ENCODE results near the gene POLK. TPM values are rescaled to one million over a fixed set of nuclear protein-coding genes. Genes with fewer than 3 reads are reported as not detected.

POLK gene
- total and polyA plus RNA-seq, 2 of the 13 experiments (the other 11 are each of a cell fraction or from before 2014, with no cell fraction given), result 8.6 to 11.7 TPM

DNA sequence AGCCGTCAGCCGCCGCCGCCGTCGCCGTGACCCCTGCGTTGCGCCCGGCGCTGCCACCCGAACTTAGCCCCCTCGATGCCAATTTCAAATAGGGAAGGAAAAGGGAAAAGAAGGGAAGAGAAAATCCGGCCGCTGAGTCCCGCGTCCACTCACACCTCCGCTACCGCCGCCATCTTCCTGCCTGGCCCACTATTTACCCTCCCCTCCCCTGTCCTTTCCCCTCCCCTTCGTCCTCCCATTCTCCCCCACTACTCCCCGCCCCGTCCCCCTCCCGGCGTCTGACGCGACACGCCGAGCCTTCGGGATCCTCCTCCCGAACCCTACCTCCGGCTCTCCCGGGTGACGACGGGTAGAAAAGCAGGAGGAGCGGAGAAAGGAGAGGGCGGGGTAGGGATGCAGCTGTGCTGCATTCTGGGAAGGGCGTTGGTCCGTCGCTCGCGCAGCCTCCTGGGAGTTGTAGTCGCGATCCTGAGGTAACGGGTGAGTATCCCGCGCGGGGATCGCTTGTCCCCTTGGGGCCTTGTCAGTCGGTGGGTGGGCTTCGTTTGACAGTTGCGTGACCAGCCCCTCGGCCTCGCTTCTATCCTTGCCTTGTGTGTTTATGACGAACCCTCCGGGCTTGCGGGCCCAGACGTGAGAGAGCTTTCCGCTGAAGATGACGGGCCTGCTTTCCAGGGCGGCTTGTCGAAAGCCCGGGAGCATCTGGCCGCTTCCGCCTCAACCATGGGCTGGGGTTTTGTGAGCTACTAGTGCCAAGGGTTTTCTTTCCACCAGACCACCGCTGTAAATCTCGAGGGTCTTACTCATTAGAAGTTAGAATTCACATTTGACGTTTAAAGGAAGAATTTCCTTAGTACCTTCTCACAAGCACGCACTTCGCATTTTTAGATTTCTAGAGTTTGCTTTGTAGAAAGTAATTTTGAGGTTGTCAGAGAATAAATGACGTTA is at the start of gene POLK, which contains the start of gene CERT1 (continued):
- TF ChIP-seq, protein P1, sequence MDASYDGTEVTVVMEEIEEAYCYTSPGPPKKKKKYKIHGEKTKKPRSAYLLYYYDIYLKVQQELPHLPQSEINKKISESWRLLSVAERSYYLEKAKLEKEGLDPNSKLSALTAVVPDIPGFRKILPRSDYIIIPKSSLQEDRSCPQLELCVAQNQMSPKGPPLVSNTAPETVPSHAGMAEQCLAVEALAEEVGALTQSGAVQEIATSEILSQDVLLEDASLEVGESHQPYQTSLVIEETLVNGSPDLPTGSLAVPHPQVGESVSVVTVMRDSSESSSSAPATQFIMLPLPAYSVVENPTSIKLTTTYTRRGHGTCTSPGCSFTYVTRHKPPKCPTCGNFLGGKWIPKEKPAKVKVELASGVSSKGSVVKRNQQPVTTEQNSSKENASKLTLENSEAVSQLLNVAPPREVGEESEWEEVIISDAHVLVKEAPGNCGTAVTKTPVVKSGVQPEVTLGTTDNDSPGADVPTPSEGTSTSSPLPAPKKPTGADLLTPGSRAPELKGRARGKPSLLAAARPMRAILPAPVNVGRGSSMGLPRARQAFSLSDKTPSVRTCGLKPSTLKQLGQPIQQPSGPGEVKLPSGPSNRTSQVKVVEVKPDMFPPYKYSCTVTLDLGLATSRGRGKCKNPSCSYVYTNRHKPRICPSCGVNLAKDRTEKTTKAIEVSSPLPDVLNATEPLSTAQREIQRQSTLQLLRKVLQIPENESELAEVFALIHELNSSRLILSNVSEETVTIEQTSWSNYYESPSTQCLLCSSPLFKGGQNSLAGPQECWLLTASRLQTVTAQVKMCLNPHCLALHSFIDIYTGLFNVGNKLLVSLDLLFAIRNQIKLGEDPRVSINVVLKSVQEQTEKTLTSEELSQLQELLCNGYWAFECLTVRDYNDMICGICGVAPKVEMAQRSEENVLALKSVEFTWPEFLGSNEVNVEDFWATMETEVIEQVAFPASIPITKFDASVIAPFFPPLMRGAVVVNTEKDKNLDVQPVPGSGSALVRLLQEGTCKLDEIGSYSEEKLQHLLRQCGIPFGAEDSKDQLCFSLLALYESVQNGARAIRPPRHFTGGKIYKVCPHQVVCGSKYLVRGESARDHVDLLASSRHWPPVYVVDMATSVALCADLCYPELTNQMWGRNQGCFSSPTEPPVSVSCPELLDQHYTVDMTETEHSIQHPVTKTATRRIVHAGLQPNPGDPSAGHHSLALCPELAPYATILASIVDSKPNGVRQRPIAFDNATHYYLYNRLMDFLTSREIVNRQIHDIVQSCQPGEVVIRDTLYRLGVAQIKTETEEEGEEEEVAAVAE (CRISPR knock-in tag; IDR thresholded peaks at IDR 0.05; ENCODE audit: borderline replicate concordance), result 0 out of 2 replicates have a peak, but pooled peaks have one; percentile 24
- TF ChIP-seq HOXA3 (CRISPR knock-in tag; IDR thresholded peaks at IDR 0.05) (peak; percentile 63), ZNF337 (CRISPR knock-in tag; IDR thresholded peaks at IDR 0.05; ENCODE audit: borderline replicate concordance, low read depth) (no peak), MZF1 (CRISPR knock-in tag; IDR thresholded peaks at IDR 0.05; ENCODE audit: borderline replicate concordance) (no peak), NFYC (CRISPR knock-in tag; IDR thresholded peaks at IDR 0.05) (peak; percentile 27; the same call in 1 of the 2 replicates), SRF (IDR thresholded peaks at IDR 0.05; ENCODE audit: low read depth, low read length) (0 out of 2 replicates have a peak, but pooled peaks have one; percentile 7), ZFAT (CRISPR knock-in tag; conservative IDR thresholded peaks at IDR 0.05) (no peak), ARNT2 (CRISPR knock-in tag; IDR thresholded peaks at IDR 0.05; ENCODE audit: low read depth) (no peak), STAG1 (CRISPR knock-in tag; IDR thresholded peaks at IDR 0.05) (no peak; the same call in 1 of the 2 replicates)
- TF ChIP-seq, protein P2, sequence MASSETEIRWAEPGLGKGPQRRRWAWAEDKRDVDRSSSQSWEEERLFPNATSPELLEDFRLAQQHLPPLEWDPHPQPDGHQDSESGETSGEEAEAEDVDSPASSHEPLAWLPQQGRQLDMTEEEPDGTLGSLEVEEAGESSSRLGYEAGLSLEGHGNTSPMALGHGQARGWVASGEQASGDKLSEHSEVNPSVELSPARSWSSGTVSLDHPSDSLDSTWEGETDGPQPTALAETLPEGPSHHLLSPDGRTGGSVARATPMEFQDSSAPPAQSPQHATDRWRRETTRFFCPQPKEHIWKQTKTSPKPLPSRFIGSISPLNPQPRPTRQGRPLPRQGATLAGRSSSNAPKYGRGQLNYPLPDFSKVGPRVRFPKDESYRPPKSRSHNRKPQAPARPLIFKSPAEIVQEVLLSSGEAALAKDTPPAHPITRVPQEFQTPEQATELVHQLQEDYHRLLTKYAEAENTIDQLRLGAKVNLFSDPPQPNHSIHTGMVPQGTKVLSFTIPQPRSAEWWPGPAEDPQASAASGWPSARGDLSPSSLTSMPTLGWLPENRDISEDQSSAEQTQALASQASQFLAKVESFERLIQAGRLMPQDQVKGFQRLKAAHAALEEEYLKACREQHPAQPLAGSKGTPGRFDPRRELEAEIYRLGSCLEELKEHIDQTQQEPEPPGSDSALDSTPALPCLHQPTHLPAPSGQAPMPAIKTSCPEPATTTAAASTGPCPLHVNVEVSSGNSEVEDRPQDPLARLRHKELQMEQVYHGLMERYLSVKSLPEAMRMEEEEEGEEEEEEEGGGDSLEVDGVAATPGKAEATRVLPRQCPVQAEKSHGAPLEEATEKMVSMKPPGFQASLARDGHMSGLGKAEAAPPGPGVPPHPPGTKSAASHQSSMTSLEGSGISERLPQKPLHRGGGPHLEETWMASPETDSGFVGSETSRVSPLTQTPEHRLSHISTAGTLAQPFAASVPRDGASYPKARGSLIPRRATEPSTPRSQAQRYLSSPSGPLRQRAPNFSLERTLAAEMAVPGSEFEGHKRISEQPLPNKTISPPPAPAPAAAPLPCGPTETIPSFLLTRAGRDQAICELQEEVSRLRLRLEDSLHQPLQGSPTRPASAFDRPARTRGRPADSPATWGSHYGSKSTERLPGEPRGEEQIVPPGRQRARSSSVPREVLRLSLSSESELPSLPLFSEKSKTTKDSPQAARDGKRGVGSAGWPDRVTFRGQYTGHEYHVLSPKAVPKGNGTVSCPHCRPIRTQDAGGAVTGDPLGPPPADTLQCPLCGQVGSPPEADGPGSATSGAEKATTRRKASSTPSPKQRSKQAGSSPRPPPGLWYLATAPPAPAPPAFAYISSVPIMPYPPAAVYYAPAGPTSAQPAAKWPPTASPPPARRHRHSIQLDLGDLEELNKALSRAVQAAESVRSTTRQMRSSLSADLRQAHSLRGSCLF (CRISPR knock-in tag; IDR thresholded peaks at IDR 0.05; ENCODE audit: borderline replicate concordance), result no peak
